ENCODE data around the gene SPIRE2. TPM values are rescaled to one million over a fixed set of nuclear protein-coding genes. Genes with fewer than 3 reads are reported as not detected.

Gene SPIRE2
- total and polyA plus RNA-seq, 2 of the 13 experiments (the other 11 are each of a cell fraction or from before 2014, with no cell fraction given): 13.3 to 37.5 TPM

DNA sequence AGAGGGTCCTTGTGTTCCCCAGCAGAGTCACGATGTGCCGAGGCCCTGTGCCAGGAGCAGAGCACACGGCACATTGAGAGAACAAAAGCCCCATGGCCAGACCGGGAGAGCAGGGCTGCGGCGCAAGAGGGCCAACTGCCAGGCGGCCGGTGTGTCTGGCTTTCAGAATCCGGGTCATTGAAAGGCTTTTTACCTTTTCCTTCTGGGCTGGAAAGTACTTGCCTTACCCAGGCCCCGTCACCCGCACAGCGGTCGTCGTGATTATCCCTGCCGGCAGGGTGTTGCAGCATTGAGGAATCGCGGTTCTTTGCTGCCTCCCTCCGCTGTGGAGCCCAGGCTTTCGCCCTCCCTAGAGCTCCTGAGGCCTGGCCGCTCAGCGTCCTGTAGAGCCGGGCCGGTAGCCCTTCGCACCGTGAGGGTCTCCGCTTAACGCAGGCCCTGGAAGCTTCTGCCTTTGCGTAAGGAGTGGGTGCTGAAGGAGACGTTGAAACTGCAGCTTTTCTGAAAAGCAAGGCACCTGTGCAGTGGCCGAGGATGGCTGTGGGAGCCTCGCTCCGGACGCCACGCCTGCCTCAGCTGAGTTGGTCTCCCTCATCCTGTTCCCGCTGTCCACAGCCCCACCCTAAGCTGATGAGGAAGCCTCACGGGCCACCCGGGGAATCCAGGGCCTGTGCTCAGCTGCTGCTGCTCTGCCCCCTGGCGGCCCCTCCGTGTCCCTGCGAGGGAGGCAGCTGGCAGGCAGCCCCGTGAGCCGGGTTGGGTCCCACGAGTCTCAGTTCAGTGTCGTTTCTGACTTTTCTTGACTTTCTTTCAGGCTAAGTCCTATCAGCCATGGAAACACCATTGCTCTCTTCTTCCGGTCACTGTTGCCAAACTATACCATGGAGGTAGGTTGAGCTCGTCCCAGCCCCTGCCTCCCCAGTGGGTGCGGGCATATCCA is 81.8 kb downstream of the SPIRE2 start (continued):
- TF ChIP-seq, protein P1, sequence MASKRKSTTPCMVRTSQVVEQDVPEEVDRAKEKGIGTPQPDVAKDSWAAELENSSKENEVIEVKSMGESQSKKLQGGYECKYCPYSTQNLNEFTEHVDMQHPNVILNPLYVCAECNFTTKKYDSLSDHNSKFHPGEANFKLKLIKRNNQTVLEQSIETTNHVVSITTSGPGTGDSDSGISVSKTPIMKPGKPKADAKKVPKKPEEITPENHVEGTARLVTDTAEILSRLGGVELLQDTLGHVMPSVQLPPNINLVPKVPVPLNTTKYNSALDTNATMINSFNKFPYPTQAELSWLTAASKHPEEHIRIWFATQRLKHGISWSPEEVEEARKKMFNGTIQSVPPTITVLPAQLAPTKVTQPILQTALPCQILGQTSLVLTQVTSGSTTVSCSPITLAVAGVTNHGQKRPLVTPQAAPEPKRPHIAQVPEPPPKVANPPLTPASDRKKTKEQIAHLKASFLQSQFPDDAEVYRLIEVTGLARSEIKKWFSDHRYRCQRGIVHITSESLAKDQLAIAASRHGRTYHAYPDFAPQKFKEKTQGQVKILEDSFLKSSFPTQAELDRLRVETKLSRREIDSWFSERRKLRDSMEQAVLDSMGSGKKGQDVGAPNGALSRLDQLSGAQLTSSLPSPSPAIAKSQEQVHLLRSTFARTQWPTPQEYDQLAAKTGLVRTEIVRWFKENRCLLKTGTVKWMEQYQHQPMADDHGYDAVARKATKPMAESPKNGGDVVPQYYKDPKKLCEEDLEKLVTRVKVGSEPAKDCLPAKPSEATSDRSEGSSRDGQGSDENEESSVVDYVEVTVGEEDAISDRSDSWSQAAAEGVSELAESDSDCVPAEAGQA (IDR thresholded peaks at IDR 0.05; ENCODE audit: low read depth): no peak
- TF ChIP-seq, protein P1 (CRISPR knock-in tag; IDR thresholded peaks at IDR 0.05; ENCODE audit: borderline replicate concordance): no peak
- TF ChIP-seq ATAD3A (CRISPR knock-in tag; IDR thresholded peaks at IDR 0.05) (no peak), MNT (IDR thresholded peaks at IDR 0.05) (no peak), ZNF607 (CRISPR knock-in tag; IDR thresholded peaks at IDR 0.05; ENCODE audit: borderline replicate concordance) (no peak), U2AF2 (IDR thresholded peaks at IDR 0.05; ENCODE audit: low read depth, low read length) (no peak), NKX3-1 (CRISPR knock-in tag; IDR thresholded peaks at IDR 0.05) (no peak), ZNF333 (CRISPR knock-in tag; IDR thresholded peaks at IDR 0.05; ENCODE audit: borderline replicate concordance) (no peak), GZF1 (CRISPR knock-in tag; IDR thresholded peaks at IDR 0.05) (no peak), PBX3 (CRISPR knock-in tag; IDR thresholded peaks at IDR 0.05; ENCODE audit: borderline replicate concordance) (no peak), ZNF639 (CRISPR knock-in tag; conservative IDR thresholded peaks at IDR 0.05) (no peak), TBL1XR1 (IDR thresholded peaks at IDR 0.05; ENCODE audit: borderline replicate concordance, low read length, partially characterized antibody) (no peak), NRL (CRISPR knock-in tag; IDR thresholded peaks at IDR 0.05; ENCODE audit: borderline replicate concordance) (no peak)
- TF ChIP-seq, protein P2, sequence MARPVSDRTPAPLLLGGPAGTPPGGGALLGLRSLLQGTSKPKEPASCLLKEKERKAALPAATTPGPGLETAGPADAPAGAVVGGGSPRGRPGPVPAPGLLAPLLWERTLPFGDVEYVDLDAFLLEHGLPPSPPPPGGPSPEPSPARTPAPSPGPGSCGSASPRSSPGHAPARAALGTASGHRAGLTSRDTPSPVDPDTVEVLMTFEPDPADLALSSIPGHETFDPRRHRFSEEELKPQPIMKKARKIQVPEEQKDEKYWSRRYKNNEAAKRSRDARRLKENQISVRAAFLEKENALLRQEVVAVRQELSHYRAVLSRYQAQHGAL (CRISPR knock-in tag; IDR thresholded peaks at IDR 0.05; ENCODE audit: not compliant biosample characterization): no peak
- TF ChIP-seq, protein P3, sequence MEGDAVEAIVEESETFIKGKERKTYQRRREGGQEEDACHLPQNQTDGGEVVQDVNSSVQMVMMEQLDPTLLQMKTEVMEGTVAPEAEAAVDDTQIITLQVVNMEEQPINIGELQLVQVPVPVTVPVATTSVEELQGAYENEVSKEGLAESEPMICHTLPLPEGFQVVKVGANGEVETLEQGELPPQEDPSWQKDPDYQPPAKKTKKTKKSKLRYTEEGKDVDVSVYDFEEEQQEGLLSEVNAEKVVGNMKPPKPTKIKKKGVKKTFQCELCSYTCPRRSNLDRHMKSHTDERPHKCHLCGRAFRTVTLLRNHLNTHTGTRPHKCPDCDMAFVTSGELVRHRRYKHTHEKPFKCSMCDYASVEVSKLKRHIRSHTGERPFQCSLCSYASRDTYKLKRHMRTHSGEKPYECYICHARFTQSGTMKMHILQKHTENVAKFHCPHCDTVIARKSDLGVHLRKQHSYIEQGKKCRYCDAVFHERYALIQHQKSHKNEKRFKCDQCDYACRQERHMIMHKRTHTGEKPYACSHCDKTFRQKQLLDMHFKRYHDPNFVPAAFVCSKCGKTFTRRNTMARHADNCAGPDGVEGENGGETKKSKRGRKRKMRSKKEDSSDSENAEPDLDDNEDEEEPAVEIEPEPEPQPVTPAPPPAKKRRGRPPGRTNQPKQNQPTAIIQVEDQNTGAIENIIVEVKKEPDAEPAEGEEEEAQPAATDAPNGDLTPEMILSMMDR (CRISPR knock-in tag; IDR thresholded peaks at IDR 0.05): peak; percentile 95

Data from HepG2 (cell line).